Panc1 (cell line): ENCODE results near the gene ASCC2. TPM values are rescaled to one million over a fixed set of nuclear protein-coding genes. Genes with fewer than 3 reads are reported as not detected.

Experiments used
- ATAC-seq: fragments of 200-7000 bp; cut with Tn5 transposase; 2 replicates; pipeline ENCODE4 v1.9.1; 2020; ENCODE audit warnings: mild to moderate bottlenecking, moderate library complexity
- BruUV-seq: library from RNA; stranded (reverse); fragments of 400-500 nt; replicated peaks from 2 replicates; lab custom pipeline; 2021; lab: Mats Ljungman, UMichigan
- CTCF ChIA-PET: fragments of 300-600 bp; sonication (Branson Sonifier 250); formaldehyde crosslinking; loops from one replicate; lab custom pipeline; 2022; ENCODE audit warnings: antibody characterized with exemption; lab: Charles Lee
- POLR2A ChIA-PET: fragments of 300-600 bp; sonication (Branson Sonifier 250); formaldehyde crosslinking; loops from one replicate; lab custom pipeline; 2022; ENCODE audit warnings: antibody characterized with exemption; lab: Charles Lee
- DNase-seq: peaks from one replicate; pipeline ENCODE4 v3.0.0-alpha.2; 2010; ENCODE audit warnings: low read depth, low spot score
- H3K27ac ChIP-seq: 2 replicates; pipeline ENCODE4 v1.5.1; 2011; ENCODE audit warnings: mild to moderate bottlenecking, low read length, inconsistent platforms
- H3K27me3 ChIP-seq: fragments of 200-500 bp; sonication (Bioruptor generic); 2 replicates; pipeline ENCODE4 v1.6.0; 2014; ENCODE audit warnings: low read length, inconsistent platforms; ENCODE audit not compliant: control insufficient read depth, insufficient read depth
- H3K36me3 ChIP-seq: fragments of 200-500 bp; sonication (Bioruptor generic); 2 replicates; pipeline ENCODE4 v1.5.1; 2014; ENCODE audit warnings: inconsistent platforms, mild to moderate bottlenecking, low read length, moderate library complexity; ENCODE audit not compliant: control insufficient read depth, insufficient read depth
- H3K4me1 ChIP-seq: 2 replicates; pipeline ENCODE4 v1.5.1; 2011; ENCODE audit warnings: inconsistent platforms, mild to moderate bottlenecking, low read length, moderate library complexity; ENCODE audit not compliant: control insufficient read depth, insufficient read depth
- H3K4me3 ChIP-seq, 2 experiments: 2 replicates each; pipeline ENCODE4 v1.5.1; 2011 to 2012; ENCODE audit warnings: low read depth in 2 of 2, low read length in 2 of 2, mild to moderate bottlenecking in 2 of 2, inconsistent platforms in 1 of 2, moderate library complexity in 1 of 2
- H3K9me3 ChIP-seq: fragments of 200-500 bp; sonication (Bioruptor generic); 2 replicates; pipeline ENCODE4 v1.5.1; 2014; ENCODE audit warnings: low read depth, mild to moderate bottlenecking, inconsistent platforms, low read length, moderate library complexity; ENCODE audit not compliant: control insufficient read depth, insufficient read depth
- POLR2AphosphoS5 ChIP-seq: IDR thresholded peaks from 2 replicates; pipeline ENCODE4 v1.6.1; 2012; ENCODE audit warnings: mild to moderate bottlenecking, low read depth, low read length, moderate library complexity
- REST ChIP-seq, 2 experiments: IDR thresholded peaks; 2 replicates each; pipeline ENCODE4 v1.6.1; 2011 to 2012; ENCODE audit warnings: low read depth in 2 of 2, control low read depth in 1 of 2, low read length in 1 of 2, mild to moderate bottlenecking in 1 of 2, moderate library complexity in 1 of 2; ENCODE audit not compliant: insufficient read depth in 1 of 2
- SIN3A ChIP-seq: IDR thresholded peaks from 2 replicates; pipeline ENCODE4 v1.6.1; 2012; ENCODE audit warnings: low read depth, mild to moderate bottlenecking, low read length, moderate library complexity, borderline replicate concordance; ENCODE audit not compliant: insufficient read depth
- TCF7L2 ChIP-seq: IDR thresholded peaks from 2 replicates; pipeline ENCODE4 v1.6.1; 2011; ENCODE audit warnings: mild to moderate bottlenecking, low read depth, low read length, inconsistent platforms
- in situ Hi-C: cut with HindIII; loops from 2 replicates; pipeline ENCODE4 v1.10.0; 2016; ENCODE audit warnings: low sequenced_read_pairs, low pct_unique_long_range_greater_than_20kb
- intact Hi-C: fragments of 100-400 bp; cut with micrococcal nuclease; formaldehyde crosslinking; loops from one replicate; pipeline ENCODE4 v1.10.0; 2022; ENCODE audit not compliant: unreplicated experiment
- total RNA-seq: library from RNA; stranded (reverse); gene quantifications from one replicate; pipeline ENCODE4 v1.2.1, GENCODE V29; 2021; ENCODE audit not compliant: unreplicated experiment
- TF ChIP-seq, protein P1 (sequence below): fragments of 450-650 bp; IDR thresholded peaks from 2 replicates; pipeline ENCODE4 v1.5.1; 2017; ENCODE audit warnings: mild to moderate bottlenecking

ASCC2 gene
- total RNA-seq, 1 experiment from 2014 or later, result 52.0 TPM

DNA sequence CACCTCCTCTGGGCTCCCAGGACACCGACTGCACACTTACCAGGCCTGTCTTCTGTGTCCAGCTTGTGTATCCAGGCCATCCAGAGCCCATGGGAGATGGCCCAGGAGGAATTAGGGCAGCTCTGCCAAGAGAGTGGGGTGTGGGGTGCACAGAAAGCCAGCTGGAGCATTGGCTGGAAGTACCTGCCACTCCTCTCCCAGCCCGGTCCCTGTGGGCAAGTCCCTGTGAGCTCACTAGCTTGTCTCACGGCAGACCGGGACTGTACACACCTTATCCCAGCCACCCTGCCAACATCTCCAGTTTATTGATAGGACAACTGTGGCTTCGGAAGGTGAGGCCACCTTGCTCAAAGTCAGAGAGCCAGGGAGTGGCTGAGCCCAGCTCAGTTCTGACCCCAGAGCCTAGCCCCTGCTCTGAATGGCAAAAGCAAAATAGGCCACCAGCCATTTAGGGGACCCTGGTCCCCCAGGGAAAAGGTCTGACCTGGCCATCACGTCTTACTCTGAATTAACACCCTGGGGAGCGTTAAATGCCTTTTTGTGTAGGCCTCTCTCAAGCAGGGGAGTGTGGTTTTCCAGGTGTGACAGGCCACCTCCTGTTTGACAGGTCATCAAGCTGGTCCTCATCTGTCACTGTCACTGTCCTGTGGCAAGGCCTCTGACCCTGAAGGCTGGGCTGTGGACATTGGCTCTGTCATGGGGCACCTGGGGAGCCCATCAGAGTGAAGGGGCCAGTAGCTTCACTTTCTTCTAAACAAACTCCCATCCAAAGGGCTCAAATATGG lies 55.8 kb downstream of the ASCC2 start:
- ChIA-PET POLR2A (no interaction called here), CTCF (no interaction called here)
- no peaks in the 10 kb centered on the region for H3K27me3 ChIP-seq
- DNase-seq, result no peak
- H3K4me1 ChIP-seq, result peaks cover 12% of the 10 kb centered on the region
- in situ Hi-C loops, result no loop called here
- H3K9me3 ChIP-seq, result no peaks in the 10 kb centered on the region
- H3K27ac ChIP-seq, result no peak overlapping the region
- TF ChIP-seq TCF7L2 (no peak), SIN3A (no peak), POLR2AphosphoS5 (no peak), REST (IDR thresholded peaks at IDR 0.05; ENCODE audit: insufficient read depth in 1 of 2, low read depth in 2 of 2, low read length in 1 of 2) (no peak)
- TF ChIP-seq, protein P1, sequence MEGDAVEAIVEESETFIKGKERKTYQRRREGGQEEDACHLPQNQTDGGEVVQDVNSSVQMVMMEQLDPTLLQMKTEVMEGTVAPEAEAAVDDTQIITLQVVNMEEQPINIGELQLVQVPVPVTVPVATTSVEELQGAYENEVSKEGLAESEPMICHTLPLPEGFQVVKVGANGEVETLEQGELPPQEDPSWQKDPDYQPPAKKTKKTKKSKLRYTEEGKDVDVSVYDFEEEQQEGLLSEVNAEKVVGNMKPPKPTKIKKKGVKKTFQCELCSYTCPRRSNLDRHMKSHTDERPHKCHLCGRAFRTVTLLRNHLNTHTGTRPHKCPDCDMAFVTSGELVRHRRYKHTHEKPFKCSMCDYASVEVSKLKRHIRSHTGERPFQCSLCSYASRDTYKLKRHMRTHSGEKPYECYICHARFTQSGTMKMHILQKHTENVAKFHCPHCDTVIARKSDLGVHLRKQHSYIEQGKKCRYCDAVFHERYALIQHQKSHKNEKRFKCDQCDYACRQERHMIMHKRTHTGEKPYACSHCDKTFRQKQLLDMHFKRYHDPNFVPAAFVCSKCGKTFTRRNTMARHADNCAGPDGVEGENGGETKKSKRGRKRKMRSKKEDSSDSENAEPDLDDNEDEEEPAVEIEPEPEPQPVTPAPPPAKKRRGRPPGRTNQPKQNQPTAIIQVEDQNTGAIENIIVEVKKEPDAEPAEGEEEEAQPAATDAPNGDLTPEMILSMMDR, result no peak
- BruUV-seq, result no TSS peak
- H3K36me3 ChIP-seq, result no peaks in the 10 kb centered on the region
- no peak overlapping the region for H3K4me3 ChIP-seq
- intact Hi-C loops, result no loop called here
- ATAC-seq, result 0 out of 2 replicates have a peak, but pooled peaks have one; percentile 36

DNA sequence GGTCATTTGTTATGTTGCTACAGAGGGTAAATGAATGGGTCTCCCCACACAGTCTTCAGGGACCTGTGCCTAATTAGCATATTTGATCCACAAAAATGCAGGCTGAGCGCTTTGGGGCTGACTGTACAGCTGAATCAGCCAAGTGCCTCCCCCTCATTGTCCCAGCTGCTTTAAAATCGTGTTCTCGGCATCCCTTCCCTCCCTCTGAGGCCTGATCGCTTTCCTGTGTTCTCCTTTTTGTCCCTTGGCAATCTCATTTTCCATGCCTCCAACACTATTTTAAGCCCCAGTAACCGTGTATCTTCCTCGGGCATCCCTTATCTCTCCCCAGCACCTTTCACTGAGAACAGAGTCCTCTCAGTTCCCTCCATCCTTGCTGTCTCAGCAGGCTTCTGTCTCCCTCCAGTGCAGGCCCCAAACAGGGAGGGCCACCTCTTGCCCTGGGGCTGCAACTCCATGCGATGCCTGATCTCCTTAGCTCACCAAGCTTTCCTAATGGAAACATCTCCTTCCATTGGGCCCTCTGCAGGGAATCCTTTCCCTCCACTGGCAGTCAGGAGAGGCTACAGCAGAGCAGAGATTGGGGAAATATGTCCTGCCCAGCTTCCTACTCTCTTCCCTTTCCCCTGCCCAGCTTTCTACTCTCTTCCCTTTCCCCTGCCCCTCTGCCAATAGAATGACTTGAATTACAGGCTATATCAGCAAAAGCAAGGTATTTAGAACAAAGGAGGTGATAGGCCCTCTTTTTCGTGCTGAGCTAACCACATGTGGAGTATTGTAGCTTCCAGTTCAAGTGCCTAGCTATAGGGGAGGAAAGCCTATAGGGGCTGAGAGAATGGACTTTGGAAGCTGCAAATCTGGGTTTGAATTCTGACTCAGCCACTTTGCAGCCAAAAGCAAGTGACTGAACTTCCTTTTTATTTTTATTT lies 57.1 kb downstream of the ASCC2 start:
- intact Hi-C loops, result no loop called here
- TF ChIP-seq TCF7L2 (no peak), REST (IDR thresholded peaks at IDR 0.05; ENCODE audit: insufficient read depth in 1 of 2, low read depth in 2 of 2, low read length in 1 of 2) (no peak), POLR2AphosphoS5 (no peak), SIN3A (no peak)
- TF ChIP-seq, protein P1, result no peak
- no peak for DNase-seq

More for the DNA sequence above, 57.1 kb downstream of the ASCC2 start:
- Histone ChIP-seq H3K9me3 (no peaks in the 10 kb centered on the region), H3K27ac (no peak overlapping the region), H3K4me1 (peaks cover 12% of the 10 kb centered on the region), H3K4me3 (no peak overlapping the region), H3K36me3 (no peaks in the 10 kb centered on the region), H3K27me3 (no peaks in the 10 kb centered on the region)
- BruUV-seq, result no TSS peak
- in situ Hi-C loops, result no loop called here
- CTCF ChIA-PET, result no interaction called here
- POLR2A ChIA-PET, result no interaction called here
- ATAC-seq, result peak; percentile 54
